ENCODE results near the gene P4HA1.

GRCh38 chr10:73094986-73095480 is 1.6 kb downstream of the P4HA1 start:
- TF ChIP-seq CTCF (IDR thresholded peaks at IDR 0.05) (no peak), POLR2A (IDR thresholded peaks at IDR 0.05; ENCODE audit: low read depth) (no peak)

All from esophagus muscularis mucosa (tissue), 3 donors.